BJ (cell line): Measurements from ENCODE around the gene SAP30BP. TPM values are rescaled to one million over a fixed set of nuclear protein-coding genes. Genes with fewer than 3 reads are reported as not detected.

Source experiments
- CTCF ChIA-PET: fragments of 350-600 bp; formaldehyde crosslinking; extraction: SDS; loops from one replicate; lab custom pipeline; 2021; ENCODE audit warnings: antibody characterized with exemption, inconsistent platforms; lab: Yijun Ruan, JAX
- POLR2A ChIA-PET: fragments of 300-600 bp; sonication (Branson Sonifier 250); formaldehyde crosslinking; extraction: SDS; loops from one replicate; lab custom pipeline; 2021; ENCODE audit warnings: antibody characterized with exemption; lab: Charles Lee
- DNase-seq: peaks from one replicate; pipeline ENCODE4 v3.0.0-alpha.2; 2011; ENCODE audit warnings: low read depth
- H3K27me3 ChIP-seq: 2 replicates; pipeline ENCODE4 v1.6.0; 2011; ENCODE audit warnings: low read length; ENCODE audit not compliant: control insufficient read depth, insufficient read depth
- H3K36me3 ChIP-seq: 2 replicates; pipeline ENCODE4 v1.5.1; 2011; ENCODE audit warnings: low read length; ENCODE audit not compliant: control insufficient read depth, insufficient read depth
- H3K4me3 ChIP-seq: 2 replicates; pipeline ENCODE4 v1.5.1; 2011; ENCODE audit warnings: low read depth, mild to moderate bottlenecking, control low read depth, low read length
- polyA plus RNA-seq: library from polyadenylated mRNA; depleted of rRNA; stranded (reverse); fragments of >200 nt; gene quantifications from 2 replicates; pipeline ENCODE4 v1.2.3, GENCODE V29; 2011
- TF ChIP-seq, protein P1 (sequence below): IDR thresholded peaks from 2 replicates; pipeline ENCODE4 v1.5.1; 2011; ENCODE audit warnings: low read depth, mild to moderate bottlenecking, control low read depth, inconsistent platforms, low read length, moderate library complexity; ENCODE audit not compliant: insufficient read depth

Gene SAP30BP
- polyA plus RNA-seq, 1 experiment: 84.8 TPM

DNA sequence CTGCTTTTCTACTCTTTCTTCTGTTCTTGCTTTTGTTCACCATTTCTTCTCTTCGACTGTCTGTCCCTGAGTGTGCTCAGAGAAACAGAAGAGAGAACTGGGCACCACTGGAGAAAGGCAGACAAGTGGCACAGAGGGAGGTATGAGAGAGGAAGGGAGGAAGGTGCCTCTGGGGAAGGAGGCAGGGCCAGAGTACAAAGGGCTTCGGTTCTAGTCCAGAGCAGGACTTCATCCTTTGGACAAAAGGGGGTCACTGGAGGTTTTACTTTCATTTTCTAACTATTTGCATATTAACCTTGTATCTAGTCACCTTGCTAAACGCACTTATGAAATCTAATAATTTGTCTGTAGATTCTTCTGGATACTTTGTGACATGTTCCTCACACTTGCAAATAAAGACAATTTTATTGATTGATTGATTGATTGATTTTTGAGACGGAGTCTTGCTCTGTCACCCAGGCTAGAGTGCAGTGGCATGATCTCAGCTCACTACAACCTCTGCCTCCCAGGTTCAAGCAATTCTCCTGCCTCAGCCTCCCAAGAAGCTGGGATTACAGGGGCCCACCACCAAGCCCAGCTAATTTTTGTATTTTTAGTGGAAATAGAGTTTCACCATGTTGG, 67.6 kb downstream of the SAP30BP start:
- TF ChIP-seq, protein P1, sequence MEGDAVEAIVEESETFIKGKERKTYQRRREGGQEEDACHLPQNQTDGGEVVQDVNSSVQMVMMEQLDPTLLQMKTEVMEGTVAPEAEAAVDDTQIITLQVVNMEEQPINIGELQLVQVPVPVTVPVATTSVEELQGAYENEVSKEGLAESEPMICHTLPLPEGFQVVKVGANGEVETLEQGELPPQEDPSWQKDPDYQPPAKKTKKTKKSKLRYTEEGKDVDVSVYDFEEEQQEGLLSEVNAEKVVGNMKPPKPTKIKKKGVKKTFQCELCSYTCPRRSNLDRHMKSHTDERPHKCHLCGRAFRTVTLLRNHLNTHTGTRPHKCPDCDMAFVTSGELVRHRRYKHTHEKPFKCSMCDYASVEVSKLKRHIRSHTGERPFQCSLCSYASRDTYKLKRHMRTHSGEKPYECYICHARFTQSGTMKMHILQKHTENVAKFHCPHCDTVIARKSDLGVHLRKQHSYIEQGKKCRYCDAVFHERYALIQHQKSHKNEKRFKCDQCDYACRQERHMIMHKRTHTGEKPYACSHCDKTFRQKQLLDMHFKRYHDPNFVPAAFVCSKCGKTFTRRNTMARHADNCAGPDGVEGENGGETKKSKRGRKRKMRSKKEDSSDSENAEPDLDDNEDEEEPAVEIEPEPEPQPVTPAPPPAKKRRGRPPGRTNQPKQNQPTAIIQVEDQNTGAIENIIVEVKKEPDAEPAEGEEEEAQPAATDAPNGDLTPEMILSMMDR: no peak
- Histone ChIP-seq H3K36me3 (no peaks in the 10 kb centered on the region), H3K27me3 (no peaks in the 10 kb centered on the region), H3K4me3 (no peak overlapping the region)
- no peak for DNase-seq
- CTCF ChIA-PET: interaction anchor here (0.9 to 2.0 kb wide), 2 partner anchors 13 to 15 kb away, joined by 4 to 7 read pairs; no protein-coding TSS in a partner anchor
- POLR2A ChIA-PET: no interaction called here

DNA sequence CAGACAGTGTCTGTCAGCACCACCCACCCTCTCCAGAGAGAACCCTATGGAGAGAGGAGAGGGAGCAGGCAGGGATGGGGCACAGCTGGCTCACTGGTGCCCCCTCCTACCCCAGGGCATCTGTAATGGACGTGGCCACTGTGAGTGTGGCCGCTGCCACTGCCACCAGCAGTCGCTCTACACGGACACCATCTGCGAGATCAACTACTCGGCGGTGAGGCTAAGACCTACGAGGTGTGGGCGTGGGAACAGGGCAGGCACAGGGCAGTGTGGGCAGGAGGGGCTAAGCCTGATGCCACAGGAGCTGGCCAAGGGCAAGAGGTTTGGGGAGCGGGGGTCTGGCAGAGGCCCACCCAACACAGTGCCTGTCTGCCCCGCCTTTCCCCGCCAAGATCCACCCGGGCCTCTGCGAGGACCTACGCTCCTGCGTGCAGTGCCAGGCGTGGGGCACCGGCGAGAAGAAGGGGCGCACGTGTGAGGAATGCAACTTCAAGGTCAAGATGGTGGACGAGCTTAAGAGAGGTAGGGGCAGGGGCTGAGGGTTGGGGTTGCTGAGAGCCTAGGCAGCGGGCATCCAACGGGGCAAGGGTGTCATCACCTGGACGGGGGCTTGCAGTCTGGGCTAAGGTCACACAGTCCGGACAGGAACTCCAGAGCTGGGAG, 69.2 kb downstream of the SAP30BP start:
- no peak for DNase-seq
- Histone ChIP-seq H3K4me3 (no peak overlapping the region), H3K27me3 (no peaks in the 10 kb centered on the region), H3K36me3 (no peaks in the 10 kb centered on the region)
- TF ChIP-seq, protein P1: no peak
- POLR2A ChIA-PET: no interaction called here
- CTCF ChIA-PET: interaction anchor here (0.6 to 3.1 kb wide), 3 partner anchors 11 to 56 kb away, joined by 3 to 17 read pairs (median 3); no protein-coding TSS in a partner anchor

DNA sequence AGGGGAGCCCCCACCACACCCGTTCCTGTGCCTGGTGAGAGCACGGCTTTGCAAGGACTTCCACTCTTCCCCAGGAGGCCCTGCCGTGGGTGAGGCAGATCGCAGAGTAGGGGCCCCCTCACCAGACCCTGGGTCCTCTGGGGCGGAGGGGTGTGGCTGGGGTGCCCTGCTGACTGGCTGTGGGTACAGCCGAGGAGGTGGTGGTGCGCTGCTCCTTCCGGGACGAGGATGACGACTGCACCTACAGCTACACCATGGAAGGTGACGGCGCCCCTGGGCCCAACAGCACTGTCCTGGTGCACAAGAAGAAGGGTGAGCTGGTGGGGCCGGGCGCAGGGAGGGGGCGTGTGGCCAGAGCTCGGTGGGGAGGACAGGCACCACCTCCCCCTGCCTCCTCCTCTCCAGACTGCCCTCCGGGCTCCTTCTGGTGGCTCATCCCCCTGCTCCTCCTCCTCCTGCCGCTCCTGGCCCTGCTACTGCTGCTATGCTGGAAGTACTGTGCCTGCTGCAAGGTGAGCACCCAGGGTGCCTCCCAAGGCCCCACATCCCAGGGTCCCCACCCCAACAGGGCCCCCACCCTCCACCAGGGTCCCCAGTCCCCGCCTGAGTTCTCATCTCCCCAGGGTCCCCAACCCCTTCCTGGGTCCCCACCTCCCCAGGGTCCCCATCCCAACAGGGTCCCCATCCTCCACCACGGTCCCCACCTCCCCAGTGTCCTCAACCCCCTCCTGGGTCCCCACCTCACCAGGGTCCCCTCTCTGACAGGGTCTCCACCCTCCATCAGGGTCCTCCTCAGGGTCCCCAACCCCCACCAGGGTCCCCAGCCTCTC, 70.2 kb downstream of the SAP30BP start:
- ChIA-PET POLR2A (no interaction called here), CTCF (interaction anchor here (0.6 to 3.1 kb wide), 6 partner anchors 10 to 104 kb away, joined by 3 to 17 read pairs (median 6); partner anchors contain the start of gene SMIM5)
- TF ChIP-seq, protein P1: no peak

DNA sequence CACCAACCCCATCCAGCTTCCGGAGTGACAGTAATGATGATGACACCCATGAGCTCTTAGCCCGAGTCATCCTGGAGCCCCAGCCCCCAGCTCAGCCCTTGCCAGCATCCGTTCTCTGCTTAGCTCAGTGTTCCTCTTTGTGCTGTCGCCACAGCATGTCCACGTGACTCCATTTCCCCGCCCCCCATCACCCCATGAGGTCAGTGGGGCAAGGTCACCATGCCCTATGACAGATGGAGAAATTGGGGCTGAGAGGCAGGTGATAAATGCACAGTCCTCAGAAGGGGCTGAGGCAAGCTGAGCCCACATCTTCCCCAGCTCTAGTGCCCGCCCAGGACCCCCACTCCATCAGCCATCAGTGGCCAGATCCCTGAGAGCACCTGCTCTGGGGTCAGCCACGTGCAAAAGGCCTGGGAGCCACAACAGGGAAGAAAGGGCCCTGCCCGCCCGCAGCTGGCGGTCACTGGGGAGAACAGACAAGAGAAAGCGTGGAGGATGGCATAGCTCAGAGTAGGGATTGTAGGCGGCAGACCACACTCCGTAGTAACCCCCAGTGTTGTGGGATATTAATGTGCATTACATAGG, 71.2 kb downstream of the SAP30BP start:
- POLR2A ChIA-PET: no interaction called here
- CTCF ChIA-PET: interaction anchor here (1.0 to 3.1 kb wide), 7 partner anchors 9 to 105 kb away, joined by 3 to 17 read pairs (median 10); partner anchors contain the start of gene SMIM5
- no peaks in the 10 kb centered on the region for H3K27me3 ChIP-seq
- H3K4me3 ChIP-seq: no peak overlapping the region
- no peaks in the 10 kb centered on the region for H3K36me3 ChIP-seq
- DNase-seq: no peak
- TF ChIP-seq, protein P1: no peak

More for the DNA sequence above, 70.2 kb downstream of the SAP30BP start:
- DNase-seq: no peak
- no peak overlapping the region for H3K4me3 ChIP-seq
- no peaks in the 10 kb centered on the region for H3K27me3 ChIP-seq
- H3K36me3 ChIP-seq: no peaks in the 10 kb centered on the region
